NCI-H345 treated with DMSO at 0.1 percent for 48 hours (cell line): ENCODE measurements around the gene TSC22D1.

Source experiments
- DNase-seq: peaks from one replicate; lab custom pipeline; 2025; ENCODE audit not compliant: unreplicated experiment; lab: John Stamatoyannopoulos, UW

Gene TSC22D1

DNA sequence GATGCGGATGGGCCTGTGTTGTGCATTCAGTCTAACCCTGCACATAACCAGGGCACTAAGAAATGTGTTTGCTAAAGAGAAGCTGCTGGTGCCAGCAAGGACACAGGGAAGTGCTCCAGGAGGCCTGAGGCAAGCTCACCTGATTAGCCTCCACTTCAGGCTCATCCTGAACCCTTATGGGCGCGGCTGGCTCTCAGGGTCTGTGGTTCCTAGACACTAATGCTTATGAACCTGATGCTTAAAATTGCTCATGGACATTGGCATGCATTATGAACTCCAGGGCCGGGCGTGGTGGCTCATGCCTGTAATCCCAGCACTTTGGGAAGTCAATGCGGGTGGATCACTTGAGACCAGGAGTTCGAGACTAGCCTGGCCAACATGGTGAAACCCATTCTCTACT is 168.2 kb downstream of the TSC22D1 start:
- no peak for DNase-seq

DNA sequence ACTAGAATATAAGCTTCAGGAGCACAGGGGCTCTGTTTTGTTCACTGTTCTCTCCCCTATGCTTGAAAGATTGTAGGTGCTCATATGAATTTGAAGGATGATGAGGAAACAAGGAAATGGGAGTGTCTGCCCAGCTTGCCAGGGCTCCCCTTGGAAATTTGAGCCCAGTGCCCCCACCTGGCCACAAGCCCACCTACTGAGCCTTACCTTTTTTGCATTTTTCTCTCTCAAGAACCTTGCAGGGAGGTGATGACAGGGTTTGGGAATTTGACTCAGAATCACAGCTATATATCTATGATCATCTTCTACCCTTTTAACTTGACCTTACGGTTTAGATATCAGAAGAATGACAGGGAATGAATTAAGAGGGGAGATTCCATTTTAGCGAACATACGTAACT is 168.8 kb downstream of the TSC22D1 start:
- no peak for DNase-seq

DNA sequence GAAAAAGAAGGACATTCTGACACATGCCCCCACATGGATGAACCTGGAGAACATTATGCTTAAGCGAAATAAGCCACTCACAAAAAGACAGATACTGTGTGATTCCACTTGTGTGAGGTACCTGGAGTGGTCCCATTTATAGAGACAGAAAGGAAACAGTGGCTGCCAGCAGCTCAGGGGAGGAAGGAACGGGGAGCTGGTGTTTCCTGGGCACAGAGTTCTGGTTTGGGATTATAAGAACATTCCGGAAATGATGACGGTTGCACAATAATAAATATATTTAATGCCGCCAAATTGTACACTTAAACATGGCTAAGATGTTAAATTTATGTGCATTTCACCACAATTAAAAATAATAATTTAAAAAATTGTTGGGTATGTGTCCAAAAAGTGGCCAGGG is 169.5 kb downstream of the TSC22D1 start:
- no peak for DNase-seq

DNA sequence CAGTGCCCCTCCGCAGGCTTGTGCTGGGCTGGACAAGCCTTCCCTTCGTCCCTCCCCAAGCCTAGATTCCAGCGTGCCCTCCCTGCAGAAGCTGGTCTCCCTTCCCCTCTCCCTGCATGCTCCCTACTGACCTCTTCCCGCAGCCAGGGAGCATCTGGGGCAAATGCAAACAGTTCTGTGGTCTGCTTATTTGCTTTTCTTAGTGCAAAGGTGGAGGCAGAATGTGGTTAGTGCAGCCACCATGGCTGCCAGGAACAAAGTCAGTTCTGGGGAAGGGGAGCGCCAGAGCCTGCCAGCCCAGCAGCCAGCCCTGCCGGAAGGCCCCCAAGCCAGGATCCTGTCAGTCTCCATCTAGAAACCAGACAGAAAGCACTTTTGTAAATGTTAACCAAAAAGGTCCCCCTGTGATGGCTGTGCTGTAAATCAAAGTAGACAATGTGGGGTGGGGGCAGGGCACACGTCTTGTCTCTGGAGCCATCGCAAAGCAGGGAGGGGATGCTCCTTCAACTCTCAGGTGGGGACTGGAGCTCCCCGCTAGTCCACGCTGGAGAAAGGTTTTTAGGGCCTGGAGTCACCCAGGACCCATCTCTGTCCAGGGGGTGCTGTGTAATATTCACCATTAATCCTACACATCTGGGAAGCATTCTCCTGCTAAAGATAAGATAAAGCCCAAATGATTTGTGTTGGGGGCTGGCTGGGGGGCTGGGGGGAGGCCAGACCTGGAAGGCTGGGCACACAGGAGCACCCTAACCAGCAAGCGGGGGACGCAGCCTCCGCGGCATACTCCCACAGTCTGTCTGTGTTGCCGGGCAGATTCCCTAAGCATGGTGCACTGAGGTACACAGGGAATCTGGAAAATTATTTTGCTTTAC is 171.6 kb downstream of the TSC22D1 start:
- no peak for DNase-seq

DNA sequence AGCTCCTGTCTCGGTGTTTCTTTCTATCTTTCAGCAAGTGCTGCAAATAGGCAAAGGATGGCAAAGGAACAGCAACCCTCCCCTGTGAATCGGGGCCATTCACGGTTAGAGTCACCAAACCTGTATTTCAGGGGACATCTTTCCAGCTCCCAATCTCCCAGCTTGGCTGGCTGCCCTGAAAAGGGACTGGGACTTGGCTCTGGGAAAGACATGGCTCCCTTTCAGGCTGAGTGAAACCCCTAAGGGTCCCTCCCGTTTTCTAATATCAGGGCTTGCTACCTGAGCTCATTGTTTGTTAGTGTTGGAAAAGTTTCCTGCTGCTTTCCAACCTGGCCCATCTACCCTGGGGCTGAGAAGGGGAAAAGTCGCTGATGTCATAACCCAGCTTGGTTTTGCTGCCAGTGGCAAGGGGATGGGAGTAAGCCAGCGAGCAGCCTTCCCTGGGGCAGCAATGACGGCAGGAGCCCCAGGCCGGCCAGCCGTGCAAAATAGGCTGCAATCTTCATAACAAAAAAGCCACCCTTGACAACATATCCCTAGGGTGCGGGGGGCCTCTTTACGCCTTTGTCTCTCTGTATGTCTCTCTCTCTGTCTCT is 172.6 kb downstream of the TSC22D1 start:
- peak; percentile 45 for DNase-seq

DNA sequence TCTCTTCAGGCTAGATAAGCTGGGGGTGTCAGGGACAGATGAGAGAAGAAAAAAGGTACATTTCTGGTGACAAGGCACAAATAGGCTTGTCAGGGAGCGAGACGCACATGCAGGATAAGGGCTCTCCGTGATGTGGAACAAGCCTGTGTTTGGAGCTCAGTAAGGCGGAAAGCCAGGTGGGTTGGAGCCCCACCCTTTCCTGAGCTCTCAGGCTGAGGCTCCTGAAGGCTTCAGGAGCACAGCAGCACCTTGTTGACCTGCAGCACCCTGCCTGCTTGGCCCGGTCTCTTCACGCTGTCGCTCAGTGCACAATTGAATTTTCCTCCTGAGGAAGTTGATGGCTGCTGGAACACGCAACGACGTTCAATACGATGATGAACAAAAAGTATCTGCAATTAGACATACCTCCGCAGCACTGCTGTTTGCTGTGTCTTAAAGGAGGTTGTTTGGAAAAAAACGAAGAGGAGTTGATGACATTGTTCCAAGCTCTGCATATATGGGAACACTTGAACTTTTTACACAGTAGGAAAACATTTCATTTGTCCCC is 173.2 kb downstream of the TSC22D1 start:
- peak; percentile 14 for DNase-seq

DNA sequence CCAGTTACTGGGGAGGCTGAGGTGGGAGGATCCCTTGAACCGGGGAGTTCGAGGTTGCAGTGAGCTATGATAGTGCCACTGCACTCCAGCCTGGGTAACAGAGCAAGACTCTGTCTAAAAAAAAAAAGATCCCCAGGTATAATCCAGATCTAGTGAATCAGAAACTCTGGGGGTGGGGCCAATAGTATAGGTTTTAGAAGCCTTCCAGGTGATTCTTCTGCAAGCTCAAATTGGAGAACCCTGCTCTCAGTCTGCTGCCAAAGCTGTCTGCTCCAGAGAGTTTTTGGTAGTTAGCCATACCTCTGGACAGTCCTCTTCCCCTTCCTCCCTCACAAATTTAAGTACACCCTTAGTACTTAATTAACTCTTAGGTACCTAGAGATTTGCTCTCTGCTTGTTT is 174.6 kb downstream of the TSC22D1 start:
- no peak for DNase-seq

DNA sequence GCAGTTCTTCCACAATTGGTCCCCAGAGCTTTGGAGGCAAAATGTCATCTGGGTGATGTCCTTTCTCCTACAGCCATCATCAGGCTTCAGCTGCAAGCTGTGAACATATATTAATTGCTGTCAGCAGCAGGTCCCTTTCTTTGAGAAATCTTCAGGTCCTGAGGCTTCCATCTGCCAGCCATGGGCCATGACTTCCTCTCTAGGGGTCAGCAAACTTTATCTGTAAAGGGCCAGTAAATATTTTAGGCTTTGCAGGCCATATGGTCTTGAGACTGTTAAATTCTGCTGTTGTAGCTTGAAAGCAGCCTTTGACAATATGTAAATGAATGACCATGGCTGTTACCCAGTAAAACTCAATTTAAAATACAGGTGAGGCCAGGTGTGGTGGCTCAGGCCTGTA is 175.4 kb downstream of the TSC22D1 start:
- no peak for DNase-seq

DNA sequence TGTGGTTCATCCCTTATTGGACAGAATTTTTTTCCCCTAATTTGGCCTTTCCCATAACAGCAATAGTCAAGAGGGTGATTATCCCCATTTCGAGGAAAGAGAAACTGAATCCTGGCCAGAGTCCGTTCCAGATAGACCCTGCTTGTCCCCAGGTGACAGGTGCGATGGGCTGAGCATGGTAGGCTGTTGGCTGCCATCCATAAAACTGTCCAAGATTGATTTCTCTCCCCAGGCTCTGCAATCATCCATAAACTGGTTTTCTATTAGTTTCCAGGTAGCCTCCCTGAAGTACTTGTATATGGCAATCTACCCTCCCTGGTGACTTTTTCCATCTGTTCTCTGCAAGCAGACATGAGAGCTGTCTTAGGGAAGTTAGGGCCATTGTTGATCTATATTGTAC is 177.1 kb downstream of the TSC22D1 start:
- DNase-seq = peak; percentile 64

DNA sequence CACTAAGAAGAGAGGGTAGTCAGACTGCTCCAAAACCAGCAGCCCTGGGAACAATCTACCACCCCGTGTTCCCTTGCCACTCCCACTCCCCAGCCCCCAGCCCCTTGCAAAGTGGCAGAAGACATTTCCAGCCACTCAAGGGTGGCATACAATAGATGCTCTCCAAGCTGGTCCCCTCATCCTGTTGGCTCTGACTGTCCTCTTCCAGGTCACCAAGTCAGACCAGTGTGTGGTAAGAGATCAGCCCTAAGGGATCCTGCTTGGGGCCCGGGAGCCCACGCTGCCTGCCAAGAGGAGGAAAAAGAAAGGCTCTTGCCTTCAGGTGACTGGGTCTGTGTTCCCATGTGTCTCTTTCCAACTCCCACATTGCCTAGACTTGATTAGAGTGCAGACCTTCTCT is 177.5 kb downstream of the TSC22D1 start:
- DNase-seq = no peak

GRCh38 chr13:44397766-44398223 is 178.3 kb downstream of the TSC22D1 start:
- DNase-seq = no peak

DNA sequence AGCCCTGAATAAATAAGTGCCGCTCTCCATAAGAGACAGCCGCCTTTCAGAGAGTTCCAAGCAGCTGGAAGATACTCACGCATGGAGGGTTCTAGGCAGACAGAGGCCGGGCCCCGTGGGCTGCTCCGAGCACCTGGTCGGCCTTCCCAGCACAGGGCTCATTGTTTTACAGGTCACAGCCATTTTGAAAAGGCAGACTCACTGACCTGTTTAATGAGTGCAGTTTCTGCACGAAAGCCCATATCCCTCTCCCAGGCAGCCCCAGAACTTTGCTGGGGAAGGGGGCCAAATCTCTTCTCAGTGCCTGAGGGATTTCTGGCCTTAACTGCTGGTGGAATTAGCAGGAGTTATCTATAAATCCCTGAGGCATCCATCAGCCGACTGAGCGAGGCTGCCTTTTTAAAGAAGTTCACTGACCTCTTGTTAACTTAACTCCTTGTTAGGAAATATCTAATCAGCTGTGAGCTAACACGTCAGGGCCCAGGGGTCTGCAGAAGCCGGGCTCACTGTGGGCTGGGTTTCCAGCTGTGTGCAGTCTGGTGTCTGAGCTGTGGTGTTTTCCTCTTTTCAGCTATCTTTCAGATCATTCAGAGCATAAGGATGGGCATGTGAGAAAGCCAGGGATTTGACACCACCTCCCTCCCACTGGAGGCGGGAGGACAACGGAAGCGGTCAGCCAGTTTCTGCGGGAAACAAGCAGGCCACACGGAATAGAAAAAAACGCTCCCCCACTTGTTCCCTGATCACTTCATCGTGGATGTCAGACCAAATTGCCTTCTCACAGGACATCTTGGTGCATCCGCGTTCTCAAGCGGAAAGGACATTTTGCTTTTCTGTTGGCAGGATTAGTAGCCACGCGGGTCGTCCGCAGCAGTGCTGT is 179.2 kb downstream of the TSC22D1 start:
- no peak for DNase-seq

DNA sequence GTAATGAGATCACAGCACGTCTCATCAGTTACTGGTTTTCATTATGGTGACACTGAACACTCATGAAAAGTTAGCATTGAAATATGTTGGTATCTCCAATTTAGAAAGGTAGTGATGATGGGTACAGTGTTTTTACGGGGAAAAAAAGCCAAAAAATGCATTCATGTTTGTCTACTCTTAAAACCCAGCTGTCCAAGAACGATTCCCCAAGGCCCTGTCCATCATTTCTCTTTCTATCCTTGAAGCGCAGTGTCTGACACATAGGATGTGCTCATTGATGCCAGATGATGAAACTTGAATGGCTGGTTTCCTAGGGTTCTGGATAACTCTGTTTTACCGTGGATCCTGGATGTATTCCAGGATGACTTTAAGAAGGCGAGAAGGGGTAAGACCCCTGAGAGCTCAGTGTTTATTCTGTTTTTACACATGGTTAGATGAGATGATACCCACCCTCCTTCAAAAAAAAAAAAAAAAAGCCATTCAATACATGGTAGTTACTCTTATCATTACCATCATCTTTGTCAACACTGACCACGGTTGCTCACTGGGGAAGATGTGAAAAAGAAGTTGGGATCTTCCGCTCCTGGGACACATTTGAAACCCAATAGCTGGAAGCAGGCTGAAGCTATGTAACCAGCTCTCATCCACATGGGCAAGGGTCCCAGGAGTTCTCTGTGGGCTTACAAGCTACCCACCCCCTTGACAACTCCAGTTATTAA is 180.0 kb downstream of the TSC22D1 start:
- DNase-seq = no peak

DNA sequence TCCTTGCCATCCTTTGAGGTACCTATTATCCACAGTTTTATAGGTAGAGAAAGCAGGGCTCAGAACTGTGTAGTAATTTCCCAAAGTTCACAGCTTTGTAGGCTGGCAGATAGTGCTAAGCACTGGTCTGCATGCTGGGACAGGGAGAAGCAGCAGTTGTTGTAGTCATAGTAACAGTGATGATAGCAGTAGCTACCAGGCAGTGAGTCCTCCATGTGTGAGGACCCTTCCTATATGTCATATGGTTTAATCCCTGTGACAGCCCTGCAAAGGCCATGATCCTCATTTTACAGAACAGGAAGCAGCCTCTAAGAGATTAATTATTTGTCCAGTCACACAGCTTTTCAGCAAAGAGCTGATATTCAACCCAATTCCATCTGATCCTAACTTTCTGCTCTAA is 181.5 kb downstream of the TSC22D1 start:
- no peak for DNase-seq

GRCh38 chr13:44393391-44393790 is 182.7 kb downstream of the TSC22D1 start:
- DNase-seq = no peak

GRCh38 chr13:44389876-44390275 is 186.3 kb downstream of the TSC22D1 start:
- no peak for DNase-seq

DNA sequence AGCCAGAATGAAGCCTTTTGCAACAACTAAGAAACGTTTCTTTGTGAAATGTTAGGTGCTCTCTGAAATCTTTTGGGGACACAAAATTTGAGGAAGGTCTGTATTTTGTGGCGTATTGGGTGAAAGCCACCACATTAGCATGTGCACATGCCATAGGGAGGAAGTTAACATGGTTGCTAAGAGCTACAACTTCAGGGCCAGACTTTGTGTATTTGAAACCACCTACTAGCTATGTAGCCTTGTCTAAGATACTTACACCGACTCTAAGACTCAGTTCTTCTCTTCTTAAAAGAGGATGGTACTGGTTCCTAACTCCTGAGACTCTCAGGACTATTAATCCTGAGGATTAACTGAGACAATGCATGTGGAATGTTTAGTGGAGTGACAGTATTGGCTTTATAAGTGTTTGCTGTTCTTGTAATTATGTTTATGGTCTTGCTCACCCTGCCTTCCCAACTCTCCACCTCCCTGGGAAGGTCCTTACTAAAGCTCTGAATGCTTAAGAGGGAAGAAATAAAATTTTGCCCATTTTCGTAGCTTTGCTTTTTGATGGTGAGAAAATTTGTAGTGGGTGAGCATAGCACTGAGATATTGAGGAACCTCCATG is 187.0 kb downstream of the TSC22D1 start:
- DNase-seq = no peak

- no peak for DNase-seq
These were observed 187.6 kb downstream of the TSC22D1 start for GRCh38 chr13:44388427-44389059.

DNA sequence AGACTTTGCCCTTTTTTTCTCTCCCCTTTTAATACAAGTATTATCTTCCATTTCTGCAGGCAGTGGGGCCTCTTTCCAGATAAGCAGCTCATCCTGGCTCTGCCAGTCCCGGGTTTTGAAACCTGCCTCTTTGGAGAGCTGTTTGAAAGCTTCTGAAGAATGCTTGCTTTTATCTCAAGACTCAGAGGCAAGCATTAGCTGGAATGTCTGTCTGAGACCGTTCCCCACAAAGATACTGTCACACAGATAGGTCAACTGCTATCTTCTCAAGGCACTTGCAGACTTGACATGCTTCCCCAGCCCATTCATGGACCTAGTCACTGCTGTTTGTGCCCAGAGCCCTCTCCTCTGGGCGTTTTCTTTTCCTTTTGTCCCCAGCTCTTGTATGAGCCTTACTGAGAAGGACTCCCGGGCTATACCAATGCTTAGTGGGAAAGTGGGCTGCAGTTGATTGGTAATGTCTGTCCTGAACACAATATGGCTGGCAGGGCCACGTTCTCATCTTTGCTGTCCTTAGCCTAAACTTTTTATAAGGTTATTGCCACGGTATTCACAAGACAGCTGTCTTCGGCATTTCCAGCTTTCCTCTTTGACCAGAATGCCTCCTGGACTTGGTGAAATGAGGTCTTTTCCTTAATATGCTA is 189.1 kb downstream of the TSC22D1 start:
- DNase-seq = no peak
